ENCODE measurements around the gene LAT. TPM values are rescaled to one million over a fixed set of nuclear protein-coding genes. Genes with fewer than 3 reads are reported as not detected.

LAT gene
- total RNA-seq, 2 donors from 2014 or later = 3.7 to 7.3 TPM

GRCh38 chr16:28980929-28981328 is 3.9 kb upstream of the LAT start:
- Histone ChIP-seq H3K4me1 (peaks cover 1% of the 10 kb centered on the region), H3K4me3 (no peak overlapping the region), H3K27ac (no peak overlapping the region), H3K36me3 (no peaks in the 10 kb centered on the region), H3K27me3 (no peaks in the 10 kb centered on the region), H3K9me3 (no peaks in the 10 kb centered on the region), H3K9ac (ENCODE audit: low read depth in 2 of 2, low read length in 2 of 2) (no peak overlapping the region)
- no peak for TF ChIP-seq CTCF (IDR thresholded peaks at IDR 0.05)
- intact Hi-C loops (cut with DNase I) = no loop called here
- no peak for DNase-seq

- peak; percentile 52 for DNase-seq
- Histone ChIP-seq H3K27me3 (no peaks in the 10 kb centered on the region), H3K36me3 (no peaks in the 10 kb centered on the region), H3K9me3 (no peaks in the 10 kb centered on the region), H3K4me3 (no peak overlapping the region), H3K9ac (ENCODE audit: low read depth in 2 of 2, low read length in 2 of 2) (no peak overlapping the region), H3K4me1 (no peaks in the 10 kb centered on the region), H3K27ac (no peak overlapping the region)
- intact Hi-C loops (cut with DNase I) = no loop called here
- TF ChIP-seq CTCF (IDR thresholded peaks at IDR 0.05) = peak; percentile 28
Observed at GRCh38 chr16:28981517-28981916, 3.3 kb upstream of the LAT start.

- TF ChIP-seq CTCF (IDR thresholded peaks at IDR 0.05) = no peak
- H3K4me3 ChIP-seq = no peak overlapping the region
- DNase-seq = no peak
- no peak overlapping the region for H3K27ac ChIP-seq
- no peaks in the 10 kb centered on the region for H3K9me3 ChIP-seq
- H3K4me1 ChIP-seq = no peaks in the 10 kb centered on the region
- intact Hi-C loops (cut with DNase I) = no loop called here
- no peaks in the 10 kb centered on the region for H3K36me3 ChIP-seq
- H3K27me3 ChIP-seq = no peaks in the 10 kb centered on the region
- H3K9ac ChIP-seq (ENCODE audit: low read depth in 2 of 2, low read length in 2 of 2) = no peak overlapping the region
Observed at GRCh38 chr16:28982418-28982817, 2.4 kb upstream of the LAT start.

GRCh38 chr16:28982949-28983348 is 1.9 kb upstream of the LAT start:
- Histone ChIP-seq H3K4me1 (no peaks in the 10 kb centered on the region), H3K36me3 (no peaks in the 10 kb centered on the region)

GRCh38 chr16:28983644-28984043 is 1.2 kb upstream of the LAT start:
- DNase-seq = no peak
- H3K36me3 ChIP-seq = no peaks in the 10 kb centered on the region
- no peak overlapping the region for H3K27ac ChIP-seq
- H3K9me3 ChIP-seq = no peaks in the 10 kb centered on the region
- no peak for TF ChIP-seq CTCF (IDR thresholded peaks at IDR 0.05)
- no peaks in the 10 kb centered on the region for H3K4me1 ChIP-seq
- H3K27me3 ChIP-seq = no peaks in the 10 kb centered on the region
- no peak overlapping the region for H3K9ac ChIP-seq (ENCODE audit: low read depth in 2 of 2, low read length in 2 of 2)
- intact Hi-C loops (cut with DNase I) = no loop called here
- no peak overlapping the region for H3K4me3 ChIP-seq

More at GRCh38 chr16:28982949-28983348, 1.9 kb upstream of the LAT start:
- H3K27ac ChIP-seq = no peak overlapping the region
- no peak for TF ChIP-seq CTCF (IDR thresholded peaks at IDR 0.05)
- no peak for DNase-seq
- H3K9ac ChIP-seq (ENCODE audit: low read depth in 2 of 2, low read length in 2 of 2) = no peak overlapping the region
- no peaks in the 10 kb centered on the region for H3K27me3 ChIP-seq
- H3K9me3 ChIP-seq = no peaks in the 10 kb centered on the region
- no peak overlapping the region for H3K4me3 ChIP-seq
- intact Hi-C loops (cut with DNase I) = no loop called here

- no peaks in the 10 kb centered on the region for H3K4me1 ChIP-seq
- no peaks in the 10 kb centered on the region for H3K27me3 ChIP-seq
- no peak overlapping the region for H3K4me3 ChIP-seq
- intact Hi-C loops (cut with DNase I) = no loop called here
- no peak for DNase-seq
- no peak for TF ChIP-seq CTCF (IDR thresholded peaks at IDR 0.05)
- no peak overlapping the region for H3K27ac ChIP-seq
- H3K9ac ChIP-seq (ENCODE audit: low read depth in 2 of 2, low read length in 2 of 2) = no peak overlapping the region
- H3K36me3 ChIP-seq = no peaks in the 10 kb centered on the region
- no peaks in the 10 kb centered on the region for H3K9me3 ChIP-seq
Observed at GRCh38 chr16:28984091-28984490, 761 bp upstream of the LAT start.

Data from colonic mucosa (tissue), 4 donors.